ENCODE results near the gene CADM2. TPM values are rescaled to one million over a fixed set of nuclear protein-coding genes. Genes with fewer than 3 reads are reported as not detected.

The CADM2 gene
- total and polyA plus RNA-seq, 8 donors, result 0.28 to 4.6 (median 0.42) TPM

DNA sequence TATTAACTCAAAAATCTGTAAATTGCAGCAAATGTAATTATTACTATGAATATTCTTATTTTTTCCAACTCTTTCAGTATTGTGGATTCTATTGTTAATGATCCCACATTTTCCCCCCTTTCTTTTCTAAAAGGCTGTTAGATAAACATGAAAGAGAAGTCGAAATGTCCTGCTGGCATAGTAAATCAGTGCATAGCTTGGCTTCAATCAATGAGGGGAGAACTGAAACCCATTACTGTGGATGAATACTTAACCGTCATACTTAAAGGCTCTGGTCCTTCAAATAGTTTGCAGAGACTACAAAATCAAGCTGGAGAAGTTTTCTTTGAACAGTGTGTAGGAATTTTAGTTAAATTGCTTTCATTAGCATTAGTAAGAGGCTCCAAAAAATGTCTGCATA is 667.9 kb downstream of the CADM2 start:
- ATAC-seq (no peak), FAIRE-seq (no peak), DNase-seq (no peak)

DNA sequence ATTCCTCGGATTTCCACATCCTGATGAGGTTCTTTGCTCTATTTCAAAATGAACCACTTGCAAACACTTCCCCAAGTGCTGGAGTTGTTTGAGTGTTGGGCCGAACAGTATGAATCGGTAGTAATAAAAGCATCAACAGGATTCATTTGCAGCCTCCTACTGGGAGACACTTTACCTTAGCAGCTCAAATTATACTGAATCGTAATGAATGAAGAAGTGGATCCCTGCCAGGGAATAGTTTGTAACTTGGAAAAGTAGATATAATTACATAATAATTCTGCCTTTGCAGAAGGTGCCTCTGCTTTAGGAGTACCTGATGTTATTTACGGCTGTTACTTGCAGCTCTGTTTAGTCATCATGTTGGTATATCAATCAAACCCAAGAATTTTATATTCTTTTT is 669.1 kb downstream of the CADM2 start:
- intact Hi-C loops (cut with DNase I), result no loop called here
- Histone ChIP-seq H3K27me3 (no peaks in the 10 kb centered on the region), H3K4me3 (no peak overlapping the region), H3K4me1 (no peaks in the 10 kb centered on the region), H3K27ac (no peak overlapping the region), H3K36me3 (no peaks in the 10 kb centered on the region), H3K9me3 (no peaks in the 10 kb centered on the region)
- TF ChIP-seq, protein P1, sequence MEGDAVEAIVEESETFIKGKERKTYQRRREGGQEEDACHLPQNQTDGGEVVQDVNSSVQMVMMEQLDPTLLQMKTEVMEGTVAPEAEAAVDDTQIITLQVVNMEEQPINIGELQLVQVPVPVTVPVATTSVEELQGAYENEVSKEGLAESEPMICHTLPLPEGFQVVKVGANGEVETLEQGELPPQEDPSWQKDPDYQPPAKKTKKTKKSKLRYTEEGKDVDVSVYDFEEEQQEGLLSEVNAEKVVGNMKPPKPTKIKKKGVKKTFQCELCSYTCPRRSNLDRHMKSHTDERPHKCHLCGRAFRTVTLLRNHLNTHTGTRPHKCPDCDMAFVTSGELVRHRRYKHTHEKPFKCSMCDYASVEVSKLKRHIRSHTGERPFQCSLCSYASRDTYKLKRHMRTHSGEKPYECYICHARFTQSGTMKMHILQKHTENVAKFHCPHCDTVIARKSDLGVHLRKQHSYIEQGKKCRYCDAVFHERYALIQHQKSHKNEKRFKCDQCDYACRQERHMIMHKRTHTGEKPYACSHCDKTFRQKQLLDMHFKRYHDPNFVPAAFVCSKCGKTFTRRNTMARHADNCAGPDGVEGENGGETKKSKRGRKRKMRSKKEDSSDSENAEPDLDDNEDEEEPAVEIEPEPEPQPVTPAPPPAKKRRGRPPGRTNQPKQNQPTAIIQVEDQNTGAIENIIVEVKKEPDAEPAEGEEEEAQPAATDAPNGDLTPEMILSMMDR (IDR thresholded peaks at IDR 0.05), result no peak
- no peak for DNase-seq
- WGBS, 2 donors, result 75 to 77% methylated on average over 5 of the region's 5 CpGs
- FAIRE-seq, result no peak
- ATAC-seq, result no peak

More for the DNA sequence above, 667.9 kb downstream of the CADM2 start:
- WGBS, 2 donors, result 28 to 47% methylated on average over 2 of the region's 2 CpGs
- TF ChIP-seq, protein P1 (IDR thresholded peaks at IDR 0.05), result no peak
- Histone ChIP-seq H3K36me3 (no peaks in the 10 kb centered on the region), H3K27ac (no peak overlapping the region), H3K4me1 (no peaks in the 10 kb centered on the region), H3K4me3 (no peak overlapping the region), H3K9me3 (no peaks in the 10 kb centered on the region), H3K27me3 (no peaks in the 10 kb centered on the region)
- intact Hi-C loops (cut with DNase I), result no loop called here

DNA sequence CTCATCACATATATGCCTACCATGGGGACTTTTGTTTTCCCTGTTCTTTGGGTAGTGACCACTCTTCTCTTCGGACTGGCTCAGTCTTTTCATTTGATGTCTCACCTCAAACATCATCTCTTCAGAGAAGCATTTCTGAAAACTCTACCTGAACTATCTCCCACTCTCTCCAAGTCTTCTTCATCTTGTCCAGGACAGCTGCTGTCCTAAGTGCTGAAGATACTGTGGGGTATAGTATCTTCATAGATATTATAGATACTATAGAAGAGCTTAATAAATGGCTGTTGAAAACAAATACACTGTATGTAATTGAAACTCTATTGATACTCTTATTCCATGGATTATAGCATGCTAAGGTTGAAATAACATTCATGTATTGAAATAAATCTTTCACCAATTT is 672.3 kb downstream of the CADM2 start:
- ATAC-seq (no peak), DNase-seq (no peak), FAIRE-seq (no peak)
- WGBS, 2 donors, result 83 to 89% methylated on average over 1 of the region's 1 CpG
- H3K9me3 ChIP-seq, result no peaks in the 10 kb centered on the region
- no peaks in the 10 kb centered on the region for H3K36me3 ChIP-seq
- TF ChIP-seq, protein P1 (IDR thresholded peaks at IDR 0.05), result no peak
- H3K27ac ChIP-seq, result no peak overlapping the region
- intact Hi-C loops (cut with DNase I), result no loop called here
- no peaks in the 10 kb centered on the region for H3K27me3 ChIP-seq
- no peak overlapping the region for H3K4me3 ChIP-seq
- H3K4me1 ChIP-seq, result no peaks in the 10 kb centered on the region

DNA sequence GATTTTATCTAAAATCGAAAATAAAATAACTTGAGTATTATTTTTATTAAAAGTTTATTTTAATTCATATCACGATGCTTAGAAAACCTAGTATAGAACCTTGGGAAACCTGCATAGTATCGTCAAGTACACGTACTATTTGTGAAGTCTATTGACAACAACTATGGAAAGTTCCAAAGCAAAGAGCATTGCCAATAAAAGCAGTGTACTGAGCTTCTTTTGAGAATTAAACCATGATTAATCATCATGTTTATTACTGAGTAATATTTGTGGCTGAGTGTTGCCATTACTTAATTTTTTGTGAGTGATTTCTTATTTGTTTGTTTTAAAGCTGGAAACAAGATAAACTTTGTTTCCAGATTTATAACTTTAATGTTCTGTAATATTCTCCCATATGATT is 674.1 kb downstream of the CADM2 start:
- no peaks in the 10 kb centered on the region for H3K4me1 ChIP-seq
- DNase-seq (no peak), ATAC-seq (no peak), FAIRE-seq (no peak)
- WGBS, 2 donors, result 65 to 69% methylated on average over 4 of the region's 4 CpGs
- H3K9me3 ChIP-seq, result no peaks in the 10 kb centered on the region
- TF ChIP-seq, protein P1 (IDR thresholded peaks at IDR 0.05), result no peak
- H3K27ac ChIP-seq, result no peak overlapping the region
- H3K27me3 ChIP-seq, result no peaks in the 10 kb centered on the region
- intact Hi-C loops (cut with DNase I), result no loop called here
- no peak overlapping the region for H3K4me3 ChIP-seq
- H3K36me3 ChIP-seq, result no peaks in the 10 kb centered on the region

DNA sequence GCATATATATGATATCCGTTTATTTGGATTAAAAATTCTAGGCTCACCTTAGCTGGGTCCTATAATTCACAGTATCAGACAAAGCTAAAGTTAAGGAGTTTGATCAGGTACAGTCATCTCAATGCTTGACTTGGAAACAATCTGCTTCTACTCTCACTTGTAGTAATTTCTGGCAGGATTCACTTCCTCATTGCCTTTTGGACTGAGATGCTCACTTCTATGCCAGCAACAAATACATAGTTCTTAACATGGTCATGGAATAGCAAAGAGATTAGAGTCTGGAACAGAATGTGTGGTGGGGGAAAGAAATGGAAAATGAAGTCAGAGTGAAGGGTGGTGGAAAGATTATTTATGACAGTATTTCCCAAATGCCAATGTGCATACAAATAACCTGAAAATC is 693.6 kb downstream of the CADM2 start:
- H3K36me3 ChIP-seq, result no peaks in the 10 kb centered on the region
- TF ChIP-seq, protein P1 (IDR thresholded peaks at IDR 0.05), result no peak
- H3K27ac ChIP-seq, result no peak overlapping the region
- no peaks in the 10 kb centered on the region for H3K4me1 ChIP-seq
- 67 to 76% methylated on average over 1 of the region's 1 CpG for WGBS, 2 donors
- intact Hi-C loops (cut with DNase I), result no loop called here
- ATAC-seq, result no peak
- DNase-seq, result no peak
- FAIRE-seq, result no peak
- H3K4me3 ChIP-seq, result no peak overlapping the region
- no peaks in the 10 kb centered on the region for H3K9me3 ChIP-seq
- H3K27me3 ChIP-seq, result no peaks in the 10 kb centered on the region

All from pancreas (tissue), 10 donors.